ENCODE data around the gene BLM.
"Not testable (repeated sequence)": the region's sequence is repeated elsewhere in the genome, so short reads cannot be mapped to it uniquely, and the experiment has no call there.

Gene BLM

DNA sequence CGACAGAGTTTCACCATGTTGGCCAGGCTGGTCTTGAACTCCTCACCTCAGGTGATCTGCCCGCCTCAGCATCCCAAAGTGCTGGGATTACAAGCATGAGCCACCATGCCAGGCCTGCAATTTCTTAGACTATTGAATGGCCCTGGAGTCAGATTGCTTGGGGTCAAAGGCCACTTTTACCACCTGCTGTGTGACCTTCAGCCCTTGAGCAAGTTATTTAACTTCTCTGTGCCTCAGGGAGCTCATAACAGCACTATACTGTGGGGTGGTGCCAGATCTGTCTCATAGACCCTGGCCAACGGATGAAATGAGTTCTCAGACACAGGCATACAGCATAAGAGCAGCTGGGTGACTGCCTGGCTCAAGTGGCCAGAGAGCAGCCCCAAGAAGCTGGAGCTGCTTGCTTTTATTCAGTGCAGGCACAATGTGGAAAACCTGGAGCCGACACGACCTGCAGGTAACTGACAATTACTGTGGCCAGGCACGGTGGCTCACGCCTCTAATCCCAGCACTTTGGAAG is 106.4 kb downstream of the BLM start:
- H3K4me3 Mint-ChIP-seq = no peak overlapping the region
- no peaks in the 10 kb centered on the region for H3K27me3 Mint-ChIP-seq
- H3K9me3 Mint-ChIP-seq = no peaks in the 10 kb centered on the region
- DNase-seq = no peak
- no peaks in the 10 kb centered on the region for H3K36me3 Mint-ChIP-seq (ENCODE audit: low read depth)
- no peak overlapping the region for H3K27ac Mint-ChIP-seq
- H3K4me1 Mint-ChIP-seq (ENCODE audit: low read depth) = peaks cover 29% of the 10 kb centered on the region

DNA sequence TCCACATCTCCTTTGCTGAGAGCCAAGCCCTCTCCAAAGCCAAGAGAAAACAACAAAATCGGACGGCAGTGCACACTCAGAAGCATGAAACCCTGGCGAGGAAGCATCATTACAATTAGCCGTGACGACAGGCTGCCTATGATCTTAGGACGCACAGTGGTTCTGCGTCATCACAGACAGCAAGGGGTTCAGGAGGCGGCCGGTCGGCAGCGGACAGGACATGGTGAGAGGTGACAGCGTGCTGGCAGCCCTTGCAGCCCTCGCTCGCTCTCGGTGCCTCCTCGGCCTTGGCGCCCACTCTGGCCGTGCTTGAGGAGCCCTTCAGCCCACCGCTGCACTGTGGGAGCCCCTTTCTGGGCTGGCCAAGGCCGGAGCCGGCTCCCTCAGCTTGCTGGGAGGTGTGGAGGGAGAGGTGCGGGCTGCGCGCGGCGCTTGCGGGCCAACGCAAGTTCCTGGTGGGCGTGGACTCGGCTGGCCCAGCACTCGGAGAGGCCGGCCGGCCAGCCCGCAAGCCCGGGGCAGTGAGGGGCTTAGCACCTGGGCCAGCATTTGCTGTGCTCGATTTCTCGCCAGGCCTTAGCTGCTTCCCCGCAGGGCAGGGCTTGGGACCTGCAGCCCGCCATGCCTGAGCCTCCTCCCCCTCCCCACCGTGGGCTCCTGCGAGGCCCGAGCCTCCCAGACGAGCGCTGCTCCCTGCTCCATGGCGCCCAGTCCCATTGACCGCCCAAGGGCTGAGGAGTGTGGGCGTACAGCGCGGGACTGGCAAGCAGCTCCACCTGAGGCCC is 108.2 kb downstream of the BLM start:
- H3K27ac Mint-ChIP-seq = not testable (repeated sequence)

DNA sequence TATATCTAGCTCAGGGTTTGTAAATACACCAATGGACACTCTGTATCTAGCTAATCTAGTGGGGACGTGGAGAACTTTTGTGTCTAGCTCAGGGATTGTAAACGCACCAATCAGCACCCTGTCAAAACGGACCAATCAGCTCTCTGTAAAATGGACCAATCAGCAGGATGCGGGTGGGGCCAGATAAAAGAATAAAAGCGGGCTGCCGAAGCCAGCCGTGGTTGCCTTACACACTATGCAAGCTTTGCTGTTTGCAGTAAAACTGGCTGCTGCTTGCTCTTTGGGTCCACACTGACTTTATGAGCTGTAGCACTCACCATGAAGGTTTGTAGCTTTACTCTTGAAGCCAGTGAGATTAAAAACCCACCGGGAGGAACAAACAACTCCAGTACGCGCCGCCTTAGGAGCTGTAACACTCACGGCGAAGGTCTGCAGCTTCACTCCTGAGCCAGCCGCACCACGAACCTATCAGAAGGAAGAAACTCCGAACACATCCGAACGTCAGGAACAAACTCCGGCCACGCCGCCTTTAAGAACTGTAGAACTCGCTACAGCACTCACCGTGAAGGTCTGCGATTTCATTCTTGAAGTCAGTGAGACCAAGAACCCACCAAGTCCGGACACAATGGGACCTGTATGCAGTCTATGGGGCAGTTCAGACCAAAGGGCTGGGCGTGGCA is 109.2 kb downstream of the BLM start:
- H3K4me1 Mint-ChIP-seq (ENCODE audit: low read depth) = peaks cover 41% of the 10 kb centered on the region
- not testable (repeated sequence) for H3K36me3 Mint-ChIP-seq (ENCODE audit: low read depth); H3K27me3 Mint-ChIP-seq; DNase-seq; H3K9me3 Mint-ChIP-seq; H3K27ac Mint-ChIP-seq
- peak overlapping the region; percentile 23 for H3K4me3 Mint-ChIP-seq

More for the DNA sequence above, 108.2 kb downstream of the BLM start:
- DNase-seq; H3K9me3 Mint-ChIP-seq; H3K36me3 Mint-ChIP-seq (ENCODE audit: low read depth); H3K27me3 Mint-ChIP-seq; H3K4me3 Mint-ChIP-seq: not testable (repeated sequence)
- H3K4me1 Mint-ChIP-seq (ENCODE audit: low read depth) = peaks cover 31% of the 10 kb centered on the region

DNA sequence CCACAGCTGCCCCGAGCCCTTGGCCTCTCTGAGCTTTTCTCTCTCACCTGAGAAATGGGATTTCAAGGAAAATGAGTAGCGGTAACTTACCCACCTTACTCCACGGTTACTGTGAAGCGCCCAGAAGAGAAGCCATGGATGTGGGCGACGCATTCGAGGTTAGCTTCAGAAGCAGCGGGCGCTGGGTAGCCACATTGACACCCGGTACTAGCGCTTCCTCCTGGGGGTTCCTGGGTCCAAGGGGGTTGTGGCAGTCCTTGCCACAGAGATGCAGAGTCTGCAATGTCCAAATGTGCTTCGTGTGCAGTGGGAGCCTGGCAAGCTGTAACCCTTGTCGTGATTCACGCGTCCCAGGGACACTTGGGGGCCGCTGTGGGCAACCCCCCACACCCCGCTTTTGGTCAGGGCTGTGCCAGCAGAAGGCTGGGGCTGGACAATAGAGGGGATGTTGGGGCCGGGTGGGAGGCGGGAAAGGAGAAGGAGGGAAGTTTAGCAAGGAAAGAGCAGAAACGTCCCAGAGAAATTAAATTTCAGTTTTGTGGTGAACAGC is 109.8 kb downstream of the BLM start:
- Mint-ChIP-seq H3K9me3 (no peaks in the 10 kb centered on the region), H3K36me3 (ENCODE audit: low read depth) (no peaks in the 10 kb centered on the region), H3K4me3 (no peak overlapping the region), H3K27me3 (no peaks in the 10 kb centered on the region), H3K4me1 (ENCODE audit: low read depth) (peaks cover 42% of the 10 kb centered on the region), H3K27ac (no peak overlapping the region)
- DNase-seq = no peak

DNA sequence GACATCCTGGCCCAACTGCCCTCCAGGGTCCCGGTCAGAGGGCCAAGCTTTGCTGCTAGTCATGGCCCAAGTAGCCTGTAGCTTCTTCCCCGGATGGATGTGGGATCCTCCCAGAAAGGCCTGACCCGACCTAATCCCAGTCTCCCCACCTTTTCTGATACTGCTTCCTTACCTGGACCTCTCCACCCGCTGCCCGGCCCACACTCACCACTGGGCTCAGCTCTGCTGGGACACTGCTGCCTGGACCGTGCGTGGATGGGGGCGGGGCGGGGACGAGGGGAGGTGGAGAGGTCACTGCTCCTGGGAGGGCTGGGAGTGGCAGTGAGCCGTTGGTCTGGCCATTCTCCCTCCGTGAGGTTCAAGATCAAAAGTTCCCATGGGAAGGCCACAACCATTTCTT is 111.0 kb downstream of the BLM start:
- H3K4me1 Mint-ChIP-seq (ENCODE audit: low read depth) = peaks cover 48% of the 10 kb centered on the region
- H3K4me3 Mint-ChIP-seq = peak overlapping the region; percentile 18
- peak overlapping the region; percentile 44 for H3K27ac Mint-ChIP-seq

DNA sequence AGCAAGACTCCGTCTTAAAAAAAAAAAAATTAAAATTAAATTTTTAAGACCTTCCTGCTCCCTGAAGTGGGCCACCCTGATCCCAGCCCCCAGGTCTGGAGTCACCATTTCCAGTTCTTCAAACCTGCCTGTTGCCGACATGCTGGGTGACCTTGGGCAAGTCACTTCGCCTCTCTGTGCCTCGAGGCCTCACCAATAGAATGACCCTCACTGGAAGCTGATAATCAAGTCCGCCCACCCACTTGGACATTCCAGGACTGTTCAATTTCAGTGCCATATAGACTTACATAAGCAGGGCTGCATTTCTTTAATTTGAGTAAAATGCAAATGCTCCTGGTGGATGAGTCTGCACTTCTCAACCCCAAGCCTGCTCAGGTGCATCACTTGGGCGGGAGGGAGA is 112.0 kb downstream of the BLM start:
- H3K4me3 Mint-ChIP-seq = peak overlapping the region; percentile 68
- H3K27me3 Mint-ChIP-seq = no peaks in the 10 kb centered on the region
- H3K9me3 Mint-ChIP-seq = no peaks in the 10 kb centered on the region
- H3K27ac Mint-ChIP-seq = peak overlapping the region; percentile 98
- DNase-seq = no peak
- peaks cover 53% of the 10 kb centered on the region for H3K4me1 Mint-ChIP-seq (ENCODE audit: low read depth)
- H3K36me3 Mint-ChIP-seq (ENCODE audit: low read depth) = no peaks in the 10 kb centered on the region

More for the DNA sequence above, 111.0 kb downstream of the BLM start:
- H3K9me3 Mint-ChIP-seq = no peaks in the 10 kb centered on the region
- no peaks in the 10 kb centered on the region for H3K36me3 Mint-ChIP-seq (ENCODE audit: low read depth)
- DNase-seq = no peak
- no peaks in the 10 kb centered on the region for H3K27me3 Mint-ChIP-seq

DNA sequence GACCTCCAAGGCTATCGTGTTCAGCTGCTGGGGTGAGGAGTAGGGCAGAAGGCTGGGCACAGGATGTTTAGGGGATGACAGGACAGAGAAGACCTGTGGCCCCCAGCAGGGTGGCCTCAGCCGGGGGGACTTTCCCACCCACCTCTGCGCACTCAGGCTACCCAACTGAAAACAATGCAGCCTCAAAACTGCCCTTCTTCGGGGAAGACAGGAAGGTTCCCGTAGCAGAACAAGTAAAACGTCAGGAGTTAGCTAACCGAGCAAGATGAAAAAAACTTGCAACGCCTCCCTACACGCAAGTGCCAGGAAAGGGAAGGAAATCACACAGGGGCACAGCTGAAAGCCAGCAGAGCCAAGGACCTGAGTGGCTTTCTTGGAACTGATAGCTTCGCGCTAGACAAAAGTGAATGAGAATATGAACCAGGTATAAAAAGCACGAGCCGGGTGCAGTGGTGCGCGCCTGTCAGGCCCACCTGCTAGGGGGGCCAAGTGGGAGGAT is 112.8 kb downstream of the BLM start:
- Mint-ChIP-seq H3K27ac (peak overlapping the region; percentile 98), H3K4me3 (peak overlapping the region; percentile 68), H3K27me3 (no peaks in the 10 kb centered on the region), H3K36me3 (ENCODE audit: low read depth) (no peaks in the 10 kb centered on the region), H3K4me1 (ENCODE audit: low read depth) (peaks cover 58% of the 10 kb centered on the region), H3K9me3 (no peaks in the 10 kb centered on the region)
- peak; percentile 72 for DNase-seq

DNA sequence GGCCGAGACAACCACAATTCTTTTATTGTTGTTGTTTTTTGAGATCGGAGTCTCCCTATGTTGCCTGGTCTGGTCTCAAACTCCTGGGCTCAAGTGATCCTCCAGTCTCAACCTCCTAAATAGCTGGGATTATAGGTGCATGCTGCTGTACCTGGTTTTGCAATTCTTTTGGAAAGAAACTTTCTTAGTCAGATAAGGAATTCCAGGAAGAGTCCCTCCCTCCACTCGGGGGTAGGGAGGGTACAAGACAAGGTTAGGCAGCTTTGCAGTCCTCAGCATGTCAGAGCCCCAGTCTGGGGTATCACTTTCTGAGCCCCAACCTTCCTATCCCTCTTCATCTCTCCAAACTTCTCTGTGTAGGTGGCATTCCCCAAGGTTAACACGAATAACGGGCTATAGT is 117.5 kb downstream of the BLM start:
- peaks cover 77% of the 10 kb centered on the region for H3K4me1 Mint-ChIP-seq (ENCODE audit: low read depth)

DNA sequence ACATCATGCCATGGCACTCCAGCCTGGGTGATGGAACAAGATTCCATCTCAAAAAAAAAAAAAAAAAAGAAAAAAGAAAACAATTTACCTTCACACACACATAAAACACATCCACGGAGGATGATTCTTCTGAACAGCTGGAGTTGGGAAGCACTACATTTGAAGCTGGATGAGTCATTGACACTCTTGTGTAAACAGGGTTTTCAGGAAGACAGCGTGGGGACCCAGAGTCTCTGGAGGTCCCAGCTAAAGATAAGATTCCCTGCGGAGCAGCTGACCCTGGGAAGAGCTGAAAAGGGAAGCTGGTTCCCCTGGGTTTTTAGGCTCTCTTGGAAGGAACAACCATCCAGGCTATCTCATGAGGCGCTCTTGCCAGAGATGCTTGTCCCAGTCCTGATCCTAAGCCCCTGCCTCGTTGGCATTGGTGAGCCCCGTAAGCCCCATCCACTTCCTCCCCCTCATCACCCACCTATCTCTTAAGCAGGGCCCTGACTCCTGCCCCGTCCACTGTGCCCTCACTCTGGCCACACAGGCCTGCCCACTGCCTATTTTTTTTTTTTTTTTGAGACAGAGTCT is 119.2 kb downstream of the BLM start:
- Mint-ChIP-seq H3K27me3 (no peaks in the 10 kb centered on the region), H3K4me3 (peak overlapping the region; percentile 74), H3K27ac (peak overlapping the region; percentile 96), H3K9me3 (no peaks in the 10 kb centered on the region), H3K36me3 (ENCODE audit: low read depth) (peaks cover 2% of the 10 kb centered on the region), H3K4me1 (ENCODE audit: low read depth) (peaks cover 74% of the 10 kb centered on the region)
- no peak for DNase-seq

More for the DNA sequence above, 117.5 kb downstream of the BLM start:
- H3K9me3 Mint-ChIP-seq = no peaks in the 10 kb centered on the region
- no peaks in the 10 kb centered on the region for H3K27me3 Mint-ChIP-seq
- DNase-seq = no peak
- H3K36me3 Mint-ChIP-seq (ENCODE audit: low read depth) = peaks cover 2% of the 10 kb centered on the region
- peak overlapping the region; percentile 42 for H3K27ac Mint-ChIP-seq
- H3K4me3 Mint-ChIP-seq = no peak overlapping the region

DNA sequence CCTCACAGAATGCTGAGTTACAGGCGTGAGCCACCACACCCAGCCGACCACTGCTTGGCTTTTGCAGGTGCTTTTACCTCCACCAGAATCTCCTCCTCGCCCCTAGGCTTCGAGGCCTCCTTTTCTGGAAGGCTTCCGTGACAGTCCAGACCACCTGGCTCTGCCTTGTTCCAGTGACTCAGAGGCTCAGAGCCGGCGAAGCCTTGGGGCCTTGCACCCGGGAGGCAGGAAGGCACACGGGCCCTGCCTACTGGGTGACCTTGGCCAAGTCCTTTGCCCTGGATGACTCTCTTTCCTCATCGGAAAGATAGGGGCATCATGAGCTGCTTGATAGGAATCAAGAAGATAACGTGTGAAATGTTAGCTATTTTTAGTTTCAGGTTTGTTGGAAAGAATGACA is 119.9 kb downstream of the BLM start:
- Mint-ChIP-seq H3K27ac (peak overlapping the region; percentile 96), H3K36me3 (ENCODE audit: low read depth) (peaks cover 2% of the 10 kb centered on the region), H3K9me3 (no peaks in the 10 kb centered on the region), H3K4me3 (peak overlapping the region; percentile 74), H3K27me3 (no peaks in the 10 kb centered on the region), H3K4me1 (ENCODE audit: low read depth) (peaks cover 77% of the 10 kb centered on the region)
- DNase-seq = peak; percentile 68

DNA sequence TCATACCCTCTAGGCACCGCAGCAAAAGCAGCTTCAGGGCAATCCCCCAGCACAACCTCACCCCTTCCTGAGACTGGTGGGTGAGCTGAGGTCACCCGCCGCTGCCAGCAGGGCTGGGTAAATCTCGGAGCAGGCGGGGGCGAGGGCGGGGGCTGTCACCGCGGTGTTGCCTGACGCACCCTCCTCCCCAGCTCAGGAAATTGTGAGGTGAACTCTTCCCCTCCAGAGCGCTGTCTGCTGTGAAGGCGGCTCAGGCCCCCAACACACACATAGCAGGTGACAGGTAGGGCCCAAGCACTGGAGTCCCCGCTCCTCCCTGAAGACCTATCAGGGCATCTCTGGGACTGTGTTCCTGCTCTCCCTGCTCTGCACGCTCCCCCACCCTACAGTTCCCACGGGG is 121.0 kb downstream of the BLM start:
- Mint-ChIP-seq H3K36me3 (ENCODE audit: low read depth) (peaks cover 2% of the 10 kb centered on the region), H3K27ac (peak overlapping the region; percentile 96), H3K4me1 (ENCODE audit: low read depth) (peaks cover 70% of the 10 kb centered on the region), H3K4me3 (peak overlapping the region; percentile 74), H3K9me3 (no peaks in the 10 kb centered on the region), H3K27me3 (no peaks in the 10 kb centered on the region)
- DNase-seq = peak; percentile 88

DNA sequence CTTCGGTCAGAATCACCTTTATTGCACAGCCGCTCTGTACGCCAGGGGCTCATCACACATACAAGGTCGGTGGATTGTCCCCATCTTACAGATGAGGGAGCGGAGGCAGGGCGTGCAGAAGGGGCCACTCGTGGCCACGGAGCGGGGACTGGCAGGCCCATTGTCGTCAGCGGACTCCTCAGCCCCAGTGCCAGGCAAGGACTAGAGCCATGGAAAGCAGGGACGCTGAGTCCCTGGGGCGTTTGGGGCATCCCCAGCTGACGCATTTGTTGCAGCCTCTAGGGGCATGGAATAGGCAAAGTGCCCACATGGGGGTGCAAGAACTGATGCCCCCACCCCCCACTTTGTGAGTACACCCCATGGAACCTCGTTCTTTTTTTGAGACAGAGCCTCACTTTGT is 121.4 kb downstream of the BLM start:
- peak overlapping the region; percentile 96 for H3K27ac Mint-ChIP-seq
- DNase-seq = no peak
- peaks cover 2% of the 10 kb centered on the region for H3K36me3 Mint-ChIP-seq (ENCODE audit: low read depth)
- H3K27me3 Mint-ChIP-seq = no peaks in the 10 kb centered on the region
- peaks cover 70% of the 10 kb centered on the region for H3K4me1 Mint-ChIP-seq (ENCODE audit: low read depth)
- no peaks in the 10 kb centered on the region for H3K9me3 Mint-ChIP-seq
- peak overlapping the region; percentile 74 for H3K4me3 Mint-ChIP-seq

DNA sequence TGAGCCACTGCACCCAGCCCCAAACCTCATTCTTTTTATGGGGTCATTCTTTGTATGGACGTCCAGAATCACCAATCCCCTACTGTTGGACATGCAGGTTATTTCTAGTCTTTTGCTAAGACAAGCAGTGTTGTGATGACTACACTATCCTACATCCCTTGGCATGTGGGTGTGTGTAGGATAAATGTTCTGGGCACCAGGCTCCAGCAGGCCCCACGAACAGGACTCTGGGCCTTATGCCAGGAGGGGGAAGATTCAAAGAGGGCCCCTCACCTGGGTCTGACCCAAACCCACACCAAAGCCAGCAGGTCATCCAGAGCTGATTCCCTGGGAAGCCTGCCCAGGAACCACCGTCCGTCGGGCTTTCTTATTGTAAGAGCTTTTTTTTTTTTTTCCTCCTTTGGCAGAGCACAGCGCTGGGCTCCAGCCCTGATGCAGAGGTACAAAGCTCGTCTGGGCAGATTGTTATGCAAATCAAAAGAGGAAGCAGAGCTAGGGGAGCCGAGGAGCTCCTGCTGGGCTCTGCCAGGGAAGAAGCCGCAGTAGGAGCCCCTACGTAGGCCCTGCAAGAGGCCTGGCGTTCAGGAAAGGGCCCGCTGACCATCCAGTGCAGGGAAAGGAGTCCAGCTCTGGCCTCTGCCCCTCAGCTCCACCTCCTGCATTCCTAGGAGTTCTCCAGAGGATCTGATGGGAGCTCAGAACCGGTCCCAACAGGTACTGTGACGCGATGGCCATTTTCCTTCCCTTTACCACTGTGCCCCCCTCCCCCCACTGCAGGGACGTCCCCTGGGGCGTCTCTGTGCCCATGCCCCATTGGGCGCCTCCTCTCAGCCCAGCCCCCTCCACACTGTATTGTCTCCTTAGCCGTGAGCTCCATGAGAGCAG is 122.3 kb downstream of the BLM start:
- Mint-ChIP-seq H3K4me1 (ENCODE audit: low read depth) (peaks cover 68% of the 10 kb centered on the region), H3K9me3 (no peaks in the 10 kb centered on the region), H3K4me3 (peak overlapping the region; percentile 74), H3K36me3 (ENCODE audit: low read depth) (peaks cover 2% of the 10 kb centered on the region), H3K27me3 (no peaks in the 10 kb centered on the region), H3K27ac (peak overlapping the region; percentile 96)
- peak; percentile 57 for DNase-seq
